H7 (cell line): ENCODE results near the gene POMC. TPM values are rescaled to one million over a fixed set of nuclear protein-coding genes. Genes with fewer than 3 reads are reported as not detected.

Source experiments
- total RNA-seq: library from RNA; depleted of rRNA; stranded (reverse); fragments of >200 nt; shearing (Covaris generic); gene quantifications from 2 replicates; pipeline ENCODE4 v1.2.3, GENCODE V29; 2014; rRNA removed

Gene POMC
- total RNA-seq, 1 experiment from 2014 or later: 6.4 TPM

Other genes starting within 250 kb of the POMC start
- 13.1 and 15.9 TPM in 2 replicates for gene ADCY3, start 248.3 kb downstream of the POMC start, total RNA-seq
- gene DNAJC27, start 196.6 kb downstream of the POMC start, total RNA-seq: 2.7 and 4.2 TPM in 2 replicates
- gene EFR3B, start 126.5 kb downstream of the POMC start, total RNA-seq: 3.3 and 3.4 TPM in 2 replicates
- gene DNMT3A, start 173.3 kb upstream of the POMC start, total RNA-seq: 48.6 and 63.1 TPM in 2 replicates